Activated T-helper 1 cell treated with Interleukin-2 at 50 U/mL for 16 hours (primary cell): ENCODE measurements around the gene KRT37.
"Not testable (repeated sequence)": the region's sequence is repeated elsewhere in the genome, so short reads cannot be mapped to it uniquely, and the experiment has no call there.

Experiments used
- DNase-seq: peaks from one replicate; pipeline ENCODE4 v3.0.0-alpha.2; 2020; ENCODE audit warnings: low read depth

The KRT37 gene

GRCh38 chr17:41434415-41434814 lies 10.0 kb upstream of the KRT37 start:
- DNase-seq: no peak

GRCh38 chr17:41434005-41434404 lies 9.6 kb upstream of the KRT37 start:
- DNase-seq: no peak

- no peak for DNase-seq
Measured at GRCh38 chr17:41433586-41433985, 9.2 kb upstream of the KRT37 start.

- DNase-seq: not testable (repeated sequence)
Measured at GRCh38 chr17:41430376-41430775, 6.0 kb upstream of the KRT37 start.

GRCh38 chr17:41429667-41430066 lies 5.3 kb upstream of the KRT37 start:
- DNase-seq: no peak

- DNase-seq: no peak
Measured at GRCh38 chr17:41428591-41429291, 4.4 kb upstream of the KRT37 start.

- not testable (repeated sequence) for DNase-seq
Measured at GRCh38 chr17:41422586-41422985, 1.8 kb downstream of the KRT37 start.

- no peak for DNase-seq
Measured at GRCh38 chr17:41421617-41422016, 2.8 kb downstream of the KRT37 start.

GRCh38 chr17:41421116-41421515 lies 3.3 kb downstream of the KRT37 start:
- DNase-seq: no peak

- no peak for DNase-seq
Measured at GRCh38 chr17:41420134-41420533, 4.3 kb downstream of the KRT37 start.

- no peak for DNase-seq
Measured at GRCh38 chr17:41419716-41420115, 4.7 kb downstream of the KRT37 start.

GRCh38 chr17:41418116-41418860 lies 6.1 kb downstream of the KRT37 start:
- no peak for DNase-seq

- DNase-seq: no peak
Measured at GRCh38 chr17:41417576-41418015, 6.8 kb downstream of the KRT37 start.

- no peak for DNase-seq
Measured at GRCh38 chr17:41417127-41417526, 7.3 kb downstream of the KRT37 start.

- no peak for DNase-seq
Measured at GRCh38 chr17:41416479-41416878, 7.9 kb downstream of the KRT37 start.

- DNase-seq: no peak
Measured at GRCh38 chr17:41415833-41416335, 8.5 kb downstream of the KRT37 start.

- no peak for DNase-seq
Measured at GRCh38 chr17:41415411-41415810, 9.0 kb downstream of the KRT37 start.

- DNase-seq: no peak
Measured at GRCh38 chr17:41413982-41414381, 10.4 kb downstream of the KRT37 start.

- DNase-seq: no peak
Measured at GRCh38 chr17:41413353-41413957, 10.9 kb downstream of the KRT37 start.

GRCh38 chr17:41411072-41411840 lies 13.1 kb downstream of the KRT37 start:
- no peak for DNase-seq

- DNase-seq: no peak
Measured at GRCh38 chr17:41407226-41407625, 17.2 kb downstream of the KRT37 start.

- DNase-seq: no peak
Measured at GRCh38 chr17:41406205-41406604, 18.2 kb downstream of the KRT37 start.
